ENCODE results near the gene PKD2L1.

Gene PKD2L1

DNA sequence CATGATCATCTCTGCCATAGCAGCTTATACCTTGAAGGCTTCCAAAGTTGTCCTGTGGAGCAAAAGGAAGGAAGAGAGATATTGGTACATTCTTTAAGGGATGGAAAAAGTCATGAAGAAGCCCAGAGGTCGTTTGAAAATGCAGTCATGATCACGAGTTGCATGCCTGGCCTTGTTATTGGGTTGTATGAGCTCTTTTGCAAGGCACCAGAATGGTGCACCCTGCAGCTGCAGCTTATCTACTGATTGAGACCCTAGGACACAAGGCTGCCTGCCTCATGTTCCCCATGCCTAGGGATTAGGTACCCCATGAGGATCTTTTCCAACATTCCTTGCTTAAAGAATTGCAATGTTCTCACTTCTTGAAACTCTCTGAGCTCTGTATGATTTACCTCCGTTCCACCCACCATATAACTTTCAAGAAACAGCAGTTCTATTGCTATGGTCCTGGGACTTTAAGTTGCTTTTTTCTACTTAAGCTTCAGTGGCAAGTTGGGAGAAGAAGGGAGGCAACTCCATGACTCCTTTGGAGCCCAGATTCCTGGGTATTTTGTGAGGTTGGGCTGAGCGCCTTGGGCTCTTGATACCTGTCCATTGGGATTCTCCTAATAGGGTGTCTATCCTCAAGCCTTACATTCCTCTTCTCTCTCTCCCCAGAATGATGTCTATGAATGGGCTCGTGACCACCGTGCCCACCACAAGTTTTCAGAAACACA lies 23.9 kb upstream of the PKD2L1 start:
- TF ChIP-seq CTCF (conservative IDR thresholded peaks at IDR 0.05; ENCODE audit: low read length) = no peak
- no peak for DNase-seq (ENCODE audit: low read depth)

GRCh38 chr10:100350914-100351485 lies 21.0 kb upstream of the PKD2L1 start:
- no peak overlapping the region for H3K4me3 ChIP-seq (ENCODE audit: low read length)
- TF ChIP-seq CTCF (conservative IDR thresholded peaks at IDR 0.05; ENCODE audit: low read length) = no peak
- no peak for DNase-seq (ENCODE audit: low read depth)

More for the DNA sequence above, 23.9 kb upstream of the PKD2L1 start:
- H3K4me3 ChIP-seq (ENCODE audit: low read length) = no peak overlapping the region

GRCh38 chr10:100349672-100350071 lies 19.6 kb upstream of the PKD2L1 start:
- no peak overlapping the region for H3K4me3 ChIP-seq (ENCODE audit: low read length)
- no peak for TF ChIP-seq CTCF (conservative IDR thresholded peaks at IDR 0.05; ENCODE audit: low read length)
- DNase-seq (ENCODE audit: low read depth) = no peak

DNA sequence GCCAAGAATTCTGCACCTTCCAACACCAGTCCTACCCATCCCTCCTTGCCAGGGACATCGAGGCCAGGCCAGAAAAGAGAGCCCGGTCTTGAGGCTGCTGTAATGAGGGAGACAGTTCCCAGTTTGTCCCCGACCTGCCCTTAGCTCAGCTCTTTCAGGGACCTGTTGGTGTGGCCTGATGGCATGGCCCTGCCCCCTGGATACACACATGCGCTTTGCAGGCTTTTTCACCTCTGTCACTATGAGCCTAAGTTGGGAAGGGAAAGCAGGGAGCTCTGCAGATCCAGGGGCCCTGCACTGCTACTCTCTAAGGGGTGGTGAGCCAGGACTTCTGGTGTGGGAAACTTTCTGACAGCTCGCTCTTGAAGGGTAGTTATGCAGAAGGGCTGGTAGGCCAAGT lies 19.1 kb upstream of the PKD2L1 start:
- DNase-seq (ENCODE audit: low read depth) = no peak

DNA sequence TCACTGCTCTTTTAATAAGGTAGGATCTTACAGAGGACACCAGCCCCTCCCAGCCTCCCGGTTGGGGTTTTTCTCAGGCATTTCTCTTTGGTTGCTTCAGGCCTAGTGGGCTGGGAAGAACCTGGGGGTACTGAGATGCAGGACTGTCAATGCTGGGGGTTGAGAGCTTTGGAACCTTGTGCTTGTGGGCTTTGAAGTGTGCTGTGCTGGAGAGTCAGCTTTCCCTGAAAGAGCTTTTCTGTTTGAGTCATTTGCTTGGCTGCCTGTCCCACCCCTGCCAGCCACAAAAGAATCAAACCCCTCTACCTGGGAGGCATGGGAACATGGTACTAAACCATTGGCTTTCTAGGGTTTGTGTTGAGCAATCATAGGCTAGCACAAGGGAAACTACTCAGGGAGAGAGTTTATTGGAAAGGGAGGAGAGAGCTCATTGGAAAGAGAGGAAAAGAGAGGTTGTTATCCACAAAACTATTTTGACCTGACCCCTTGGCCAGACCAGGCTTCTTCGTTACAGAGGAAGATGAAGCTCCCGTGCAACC lies 18.4 kb upstream of the PKD2L1 start:
- TF ChIP-seq CTCF (conservative IDR thresholded peaks at IDR 0.05; ENCODE audit: low read length) = no peak
- no peak for DNase-seq (ENCODE audit: low read depth)
- H3K4me3 ChIP-seq (ENCODE audit: low read length) = peak overlapping the region; percentile 77

More for the DNA sequence above, 19.1 kb upstream of the PKD2L1 start:
- H3K4me3 ChIP-seq (ENCODE audit: low read length) = no peak overlapping the region
- TF ChIP-seq CTCF (conservative IDR thresholded peaks at IDR 0.05; ENCODE audit: low read length) = no peak

DNA sequence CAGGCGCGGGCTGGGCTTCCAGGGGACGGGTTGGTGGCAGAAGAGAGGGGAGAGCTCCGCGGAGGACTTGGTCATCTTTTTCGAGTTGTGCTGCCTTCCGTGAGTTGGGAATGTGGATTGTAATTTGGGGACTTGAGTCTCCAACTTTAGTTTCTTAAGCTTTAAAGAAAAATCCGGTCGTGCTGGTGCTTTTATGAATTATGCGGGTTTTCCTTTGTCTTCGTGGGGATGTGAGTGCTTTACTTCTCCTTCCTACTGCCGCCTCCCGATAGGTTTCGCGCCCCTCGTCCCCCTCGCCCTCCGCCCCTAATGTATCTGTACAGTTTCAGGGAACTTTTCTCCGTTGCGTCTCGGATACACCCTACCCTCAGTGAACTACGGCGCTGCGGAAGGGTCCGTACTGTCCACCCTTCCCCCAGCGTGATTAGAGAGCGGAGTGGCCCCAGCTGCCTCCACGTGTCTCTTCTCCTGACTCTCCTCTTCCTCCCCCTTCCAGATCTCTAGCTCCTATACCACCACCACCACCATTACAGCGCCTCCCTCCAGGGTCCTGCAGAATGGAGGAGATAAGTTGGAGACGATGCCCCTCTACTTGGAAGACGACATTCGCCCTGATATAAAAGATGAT lies 17.7 kb upstream of the PKD2L1 start:
- peak overlapping the region; percentile 77 for H3K4me3 ChIP-seq (ENCODE audit: low read length)
- TF ChIP-seq CTCF (conservative IDR thresholded peaks at IDR 0.05; ENCODE audit: low read length) = no peak
- no peak for DNase-seq (ENCODE audit: low read depth)
